Spleen (tissue), 11 donors: ENCODE data around the gene PAFAH2. TPM values are rescaled to one million over a fixed set of nuclear protein-coding genes. Genes with fewer than 3 reads are reported as not detected.
A peak's percentile ranks its signal among the peaks of the same experiment; 100 is the strongest.

ENCODE experiments used
- DNase-seq: peaks from one replicate; pipeline ENCODE4 v3.0.0-alpha.2; 2020
- H3K27ac ChIP-seq, 8 donors: fragments of 200-600 bp; sonication (generic) in 7 of 8; 1 replicate in 4 of 8; 2 replicates in 4 of 8; pipeline versions ENCODE4 v1.5.0 to v1.8.0; 2016 to 2021; ENCODE audit warnings: inconsistent platforms in 4 of 8, mild to moderate bottlenecking in 4 of 8, moderate library complexity in 1 of 8
- H3K27me3 ChIP-seq, 7 donors: fragments of 200-600 bp; sonication (generic) in 6 of 7; replicated peaks in 1 of 7; 1 replicate in 4 of 7; 2 replicates in 3 of 7; pipeline versions ENCODE4 v1.5.0 to v1.8.0; 2016 to 2021; ENCODE audit warnings: inconsistent platforms in 3 of 7, mild to moderate bottlenecking in 1 of 7
- H3K36me3 ChIP-seq, 6 donors: fragments of 200-600 bp; sonication (generic) in 5 of 6; 1 replicate in 4 of 6; 2 replicates in 2 of 6; pipeline versions ENCODE4 v1.5.0 to v1.8.0; 2016 to 2021; ENCODE audit warnings: inconsistent platforms in 2 of 6
- H3K4me1 ChIP-seq, 6 donors: fragments of 200-600 bp; sonication (generic) in 5 of 6; 1 replicate in 3 of 6; 2 replicates in 3 of 6; pipeline versions ENCODE4 v1.5.0 to v1.8.0; 2016 to 2021; ENCODE audit warnings: inconsistent platforms in 3 of 6
- H3K4me3 ChIP-seq, 8 donors: fragments of 200-600 bp; sonication (generic) in 7 of 8; 1 replicate in 4 of 8; 2 replicates in 4 of 8; pipeline versions ENCODE4 v1.5.0 to v1.8.0; 2016 to 2021; ENCODE audit warnings: inconsistent platforms in 4 of 8, mild to moderate bottlenecking in 4 of 8, moderate library complexity in 2 of 8
- H3K9me3 ChIP-seq, 8 donors: fragments of 200-600 bp; sonication (generic) in 7 of 8; 1 replicate in 4 of 8; 2 replicates in 4 of 8; pipeline versions ENCODE4 v1.5.0 to v1.8.0; 2016 to 2021; ENCODE audit warnings: inconsistent platforms in 4 of 8
- POLR2A ChIP-seq, 3 donors: fragments of 450-650 bp; IDR thresholded peaks; one replicate each; pipeline ENCODE4 v1.5.1; 2017; ENCODE audit warnings: antibody characterized with exemption in 3 of 3, mild to moderate bottlenecking in 1 of 3
- POLR2AphosphoS5 ChIP-seq, 3 donors: sonication (generic); formaldehyde crosslinking; IDR thresholded peaks; one replicate each; pipeline ENCODE4 v1.5.1; 2017; ENCODE audit warnings: antibody characterized with exemption in 3 of 3
- WGBS, 5 donors: extraction: QIAGEN DNeasy Blood & Tissue Kit in 3 of 5; methylation state at CpG; one replicate each; pipeline versions ENCODE4 v1.1.5 to v1.1.7; 2013 to 2018; 5-methylcytosine and 5-hydroxymethylcytosine counted together
- intact Hi-C: fragments of 100-400 bp; cut with DNase I; formaldehyde crosslinking; loops from one replicate; pipeline ENCODE4 v1.15.0; 2023; ENCODE audit warnings: low total_unique reads
- polyA plus RNA-seq, 3 donors: library from polyadenylated mRNA; stranded (reverse); fragments of 200-250 nt; gene quantifications; one replicate each; pipeline ENCODE4 v1.2.1, GENCODE V29; 2013
- total RNA-seq, 7 donors: library from RNA; depleted of rRNA in 3 of 7; stranded (reverse); fragments of >200 nt in 3 of 7; fragmentation: NEBNext Ultra II Directional in 4 of 7; extraction: Animal tissue kit (Norgen Biotek cat#: 25700) in 4 of 7; gene quantifications; one replicate each; pipeline versions ENCODE4 v1.1.0 to v1.2.1, GENCODE V29; 2016 to 2021
- TF ChIP-seq, protein P1 (sequence below), 11 experiments: fragments of 200-600 bp in 7 of 11; fragments of 450-650 bp in 4 of 11; sonication (generic) in 4 of 11; IDR thresholded peaks in 8 of 11; conservative IDR thresholded peaks in 3 of 11; 1 replicate in 7 of 11; 2 replicates in 4 of 11; pipeline versions ENCODE4 v1.4.0 to v1.8.0; 2016 to 2021; ENCODE audit warnings: antibody characterized with exemption in 11 of 11, inconsistent platforms in 4 of 11, mild to moderate bottlenecking in 1 of 11
- donor health status: healthy with polysubstance abuse.
- donor health status: DM: no; HTN: no; CAD: no; lungs with moderate emphysema.
- donor health status: DM: no; HTN: no; CAD: no.
- donor health status: Bipolar disorder and iron deficiency.
- donor health status: healthy.
- donor health status: DM: no; HTN: no; CAD: no.
- donor health status: DM: yes; HTN: yes; CAD: no.

PAFAH2 gene
- total and polyA plus RNA-seq, 10 donors: 3.9 to 19.7 (median 13.6) TPM

- Histone ChIP-seq H3K27me3 (no peaks in the 10 kb centered on the region), H3K4me1 (peaks cover 4 to 61% (median 38%) of the 10 kb centered on the region in 6 donors), H3K36me3 (no peaks in the 10 kb centered on the region), H3K4me3 (no peak overlapping the region), H3K27ac (peak overlapping the region in 2 of 8 donors; percentile 1 to 65), H3K9me3 (no peaks in the 10 kb centered on the region)
- intact Hi-C loops: no loop called here
- TF ChIP-seq, protein P1, sequence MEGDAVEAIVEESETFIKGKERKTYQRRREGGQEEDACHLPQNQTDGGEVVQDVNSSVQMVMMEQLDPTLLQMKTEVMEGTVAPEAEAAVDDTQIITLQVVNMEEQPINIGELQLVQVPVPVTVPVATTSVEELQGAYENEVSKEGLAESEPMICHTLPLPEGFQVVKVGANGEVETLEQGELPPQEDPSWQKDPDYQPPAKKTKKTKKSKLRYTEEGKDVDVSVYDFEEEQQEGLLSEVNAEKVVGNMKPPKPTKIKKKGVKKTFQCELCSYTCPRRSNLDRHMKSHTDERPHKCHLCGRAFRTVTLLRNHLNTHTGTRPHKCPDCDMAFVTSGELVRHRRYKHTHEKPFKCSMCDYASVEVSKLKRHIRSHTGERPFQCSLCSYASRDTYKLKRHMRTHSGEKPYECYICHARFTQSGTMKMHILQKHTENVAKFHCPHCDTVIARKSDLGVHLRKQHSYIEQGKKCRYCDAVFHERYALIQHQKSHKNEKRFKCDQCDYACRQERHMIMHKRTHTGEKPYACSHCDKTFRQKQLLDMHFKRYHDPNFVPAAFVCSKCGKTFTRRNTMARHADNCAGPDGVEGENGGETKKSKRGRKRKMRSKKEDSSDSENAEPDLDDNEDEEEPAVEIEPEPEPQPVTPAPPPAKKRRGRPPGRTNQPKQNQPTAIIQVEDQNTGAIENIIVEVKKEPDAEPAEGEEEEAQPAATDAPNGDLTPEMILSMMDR (IDR thresholded peaks at IDR 0.05 in 8 of 11, conservative IDR thresholded peaks at IDR 0.05 in 3 of 11): no peak
- TF ChIP-seq POLR2AphosphoS5 (IDR thresholded peaks at IDR 0.05): no peak
- TF ChIP-seq POLR2A (IDR thresholded peaks at IDR 0.05): no peak
- 63 to 81% (median 74%) methylated on average over 4 to 6 of the region's 6 CpGs for WGBS, 5 donors
- no peak for DNase-seq
Measured at GRCh38 chr1:26017606-26018005, 19.7 kb upstream of the PAFAH2 start.

DNA sequence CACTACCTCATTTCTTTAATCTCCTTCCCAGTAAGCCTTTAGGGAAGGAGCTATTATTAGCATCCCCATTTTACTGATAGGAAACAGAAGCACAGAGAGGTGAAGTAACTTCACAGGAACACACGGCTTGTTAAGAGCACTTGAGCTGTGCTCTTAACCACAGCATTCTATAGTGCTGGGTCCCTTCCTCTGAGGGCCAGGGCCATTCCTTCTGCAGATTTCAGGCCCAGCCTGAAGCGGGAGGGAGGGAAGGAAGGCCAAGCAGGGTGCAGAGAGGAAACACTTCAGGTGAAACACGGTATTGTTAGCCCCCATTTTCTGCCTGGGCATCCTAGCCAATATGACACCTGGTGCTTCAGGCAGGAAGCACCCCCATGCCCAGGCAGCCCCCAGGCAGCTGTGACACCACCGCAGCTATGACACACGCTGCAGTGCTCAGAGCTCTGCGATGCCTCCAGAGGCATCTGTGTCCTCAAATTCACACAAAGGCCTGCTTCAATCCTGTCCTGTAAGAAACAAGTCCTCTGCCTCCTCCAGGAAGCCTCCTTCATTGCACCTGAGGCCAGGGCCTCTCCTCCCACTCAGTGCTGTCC lies 19.2 kb upstream of the PAFAH2 start:
- peak overlapping the region in 2 of 8 donors; percentile 29 to 65 for H3K27ac ChIP-seq
- 51 to 61% (median 54%) methylated on average over 6 of the region's 6 CpGs for WGBS, 5 donors

DNA sequence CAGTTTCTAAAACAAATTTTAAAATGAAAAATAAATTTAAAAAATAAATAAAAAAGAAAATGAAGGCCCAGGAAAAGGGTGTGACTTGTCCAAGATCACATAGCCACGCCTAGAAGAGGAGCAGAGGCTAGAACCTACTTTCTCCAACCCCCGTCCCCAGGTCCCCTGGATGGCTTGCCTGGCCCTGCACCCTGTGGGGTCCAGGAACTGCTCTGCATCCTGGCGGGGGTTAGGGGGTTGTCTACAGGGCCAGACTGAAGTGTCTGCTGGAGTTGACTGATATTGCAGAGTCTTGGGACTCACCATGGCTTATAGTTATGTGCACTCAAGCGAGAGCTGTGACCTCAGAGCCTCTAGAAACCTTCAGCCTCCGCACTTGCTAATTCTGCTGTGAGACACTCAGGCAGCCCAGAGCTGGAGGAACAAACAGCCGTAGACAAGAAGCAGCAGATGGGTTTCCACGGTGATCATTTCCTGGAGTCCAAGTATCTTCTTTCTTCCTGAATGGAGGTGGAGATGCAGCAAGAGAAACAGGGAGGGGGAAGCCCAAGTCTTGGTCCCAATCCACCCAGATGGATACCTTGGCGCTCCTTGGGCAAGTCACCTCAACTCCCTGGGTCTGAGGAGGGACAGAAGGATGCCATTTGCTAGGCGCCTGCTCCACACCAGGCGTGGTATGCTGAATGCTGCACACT lies 18.5 kb upstream of the PAFAH2 start:
- Histone ChIP-seq H3K4me1 (peaks cover 4 to 61% (median 38%) of the 10 kb centered on the region in 6 donors), H3K27ac (peak overlapping the region in 5 of 8 donors; percentile 29 to 70 (median 68)), H3K36me3 (no peaks in the 10 kb centered on the region), H3K4me3 (no peak overlapping the region), H3K9me3 (no peaks in the 10 kb centered on the region), H3K27me3 (no peaks in the 10 kb centered on the region)
- no peak for TF ChIP-seq POLR2AphosphoS5 (IDR thresholded peaks at IDR 0.05)
- peak; percentile 55 for DNase-seq
- intact Hi-C loops: no loop called here
- 72 to 78% (median 76%) methylated on average over 10 of the region's 10 CpGs for WGBS, 5 donors

More for the DNA sequence above, 19.2 kb upstream of the PAFAH2 start:
- TF ChIP-seq POLR2A (IDR thresholded peaks at IDR 0.05): no peak
- no peak for TF ChIP-seq POLR2AphosphoS5 (IDR thresholded peaks at IDR 0.05)
- TF ChIP-seq, protein P1 (IDR thresholded peaks at IDR 0.05 in 8 of 11, conservative IDR thresholded peaks at IDR 0.05 in 3 of 11): no peak
- no peaks in the 10 kb centered on the region for H3K9me3 ChIP-seq
- no peak overlapping the region for H3K4me3 ChIP-seq
- DNase-seq: peak; percentile 33
- no peaks in the 10 kb centered on the region for H3K36me3 ChIP-seq
- intact Hi-C loops: no loop called here
- no peaks in the 10 kb centered on the region for H3K27me3 ChIP-seq
- H3K4me1 ChIP-seq: peaks cover 4 to 61% (median 38%) of the 10 kb centered on the region in 6 donors

GRCh38 chr1:26015358-26015757 lies 17.5 kb upstream of the PAFAH2 start:
- intact Hi-C loops: no loop called here
- TF ChIP-seq, protein P1 (IDR thresholded peaks at IDR 0.05 in 8 of 11, conservative IDR thresholded peaks at IDR 0.05 in 3 of 11): no peak
- TF ChIP-seq POLR2AphosphoS5 (IDR thresholded peaks at IDR 0.05): peak in 1 of 3 donors; percentile 67
- WGBS, 5 donors: 33 to 72% (median 45%) methylated on average over 2 of the region's 2 CpGs
- no peaks in the 10 kb centered on the region for H3K27me3 ChIP-seq
- H3K27ac ChIP-seq: peak overlapping the region in 7 of 8 donors; percentile 1 to 72 (median 68)
- peak; percentile 44 for DNase-seq
- peaks cover 4 to 55% (median 38%) of the 10 kb centered on the region in 6 donors for H3K4me1 ChIP-seq
- H3K36me3 ChIP-seq: no peaks in the 10 kb centered on the region
- no peak overlapping the region for H3K4me3 ChIP-seq
- H3K9me3 ChIP-seq: no peaks in the 10 kb centered on the region
